ENCODE results near the gene CASP10.
A peak's percentile ranks its signal among the peaks of the same experiment; 100 is the strongest.
"Not testable (repeated sequence)": the region's sequence is repeated elsewhere in the genome, so short reads cannot be mapped to it uniquely, and the experiment has no call there.

CASP10 gene

DNA sequence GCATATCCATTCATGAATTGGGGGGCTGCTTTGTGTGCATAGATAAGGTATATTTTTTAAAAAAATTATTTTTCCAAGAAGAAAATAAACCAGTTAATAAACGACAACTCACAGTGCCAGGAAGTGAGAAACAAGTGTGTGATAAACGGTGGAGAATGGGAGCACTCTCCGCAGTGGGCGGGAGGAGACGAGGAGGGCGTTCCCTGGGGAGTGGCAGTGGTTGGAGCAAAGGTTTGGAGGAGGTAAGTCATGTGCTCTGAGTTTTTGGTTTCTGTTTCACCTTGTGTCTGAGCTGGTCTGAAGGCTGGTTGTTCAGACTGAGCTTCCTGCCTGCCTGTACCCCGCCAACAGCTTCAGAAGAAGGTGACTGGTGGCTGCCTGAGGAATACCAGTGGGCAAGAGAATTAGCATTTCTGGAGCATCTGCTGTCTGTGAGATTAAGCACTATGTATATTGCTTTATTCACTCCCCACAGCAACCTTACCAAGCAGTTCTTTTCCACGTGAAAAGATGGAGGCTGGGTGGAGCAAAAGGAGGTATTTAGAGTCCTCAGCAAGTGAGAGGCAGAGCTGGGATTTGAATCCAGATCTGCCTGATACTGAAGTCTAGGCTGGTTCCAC lies 50.4 kb downstream of the CASP10 start:
- DNase-seq (ENCODE audit: low read depth): peak; percentile 81

DNA sequence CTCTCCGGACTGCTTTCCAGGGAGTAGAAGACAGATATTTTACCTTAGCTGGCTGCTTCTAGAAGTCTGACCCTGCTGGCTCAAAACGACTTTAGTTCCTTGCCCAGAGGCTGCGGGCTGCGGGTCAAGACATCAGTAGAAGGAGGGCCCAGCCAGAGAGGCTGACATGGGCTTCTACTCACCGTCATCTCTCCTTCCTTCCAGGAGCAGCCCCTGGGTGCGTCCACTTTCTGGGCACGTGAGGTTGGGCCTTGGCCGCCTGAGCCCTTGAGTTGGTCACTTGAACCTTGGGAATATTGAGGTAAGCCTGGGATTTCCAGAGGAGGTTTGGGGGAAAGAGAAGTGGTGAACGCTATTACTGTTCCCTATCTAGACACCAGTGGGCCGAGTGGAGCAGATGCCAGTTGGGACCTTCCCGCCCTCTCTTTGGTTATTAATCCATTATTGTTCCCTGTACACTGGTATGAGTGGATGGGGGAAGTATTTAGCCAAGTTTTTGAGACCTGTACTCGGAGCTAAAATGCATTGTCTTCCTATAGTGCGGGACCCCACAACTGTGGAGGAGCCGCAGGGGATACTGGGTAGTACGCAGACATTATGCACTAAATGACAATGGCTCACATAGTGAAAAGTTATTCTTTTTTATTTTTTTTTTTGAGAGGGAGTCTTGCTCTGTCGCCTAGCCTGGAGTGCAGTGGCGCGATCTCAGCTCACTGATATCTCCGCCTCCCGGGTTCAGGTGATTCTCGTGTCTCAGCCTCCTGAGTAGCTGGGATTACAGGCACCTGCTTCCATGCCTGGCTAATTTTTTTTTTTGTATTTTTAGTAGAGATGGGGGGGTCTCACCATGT lies 51.1 kb downstream of the CASP10 start:
- no peak for DNase-seq (ENCODE audit: low read depth)

DNA sequence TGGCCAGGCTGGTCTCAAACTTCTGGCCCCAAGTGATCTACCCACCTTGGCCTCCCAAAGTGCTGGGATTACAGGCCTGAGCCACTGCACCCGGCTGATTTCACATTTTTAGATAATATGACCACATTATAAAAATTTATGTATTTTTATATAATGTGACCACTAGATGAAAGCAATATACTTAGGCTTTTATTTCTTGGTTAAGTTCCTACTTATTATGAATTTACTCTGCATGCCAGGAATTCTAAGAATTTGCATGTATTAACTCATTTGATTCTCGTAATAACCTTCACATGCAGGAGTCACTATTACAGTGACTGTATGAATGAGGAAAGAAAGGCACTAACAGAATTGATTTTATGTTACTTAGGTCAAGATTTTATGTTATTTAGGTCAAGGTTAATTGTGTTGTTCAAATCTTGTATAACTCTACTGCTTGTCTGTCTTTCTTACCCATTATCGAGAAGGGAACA lies 51.8 kb downstream of the CASP10 start:
- no peak for DNase-seq (ENCODE audit: low read depth)

DNA sequence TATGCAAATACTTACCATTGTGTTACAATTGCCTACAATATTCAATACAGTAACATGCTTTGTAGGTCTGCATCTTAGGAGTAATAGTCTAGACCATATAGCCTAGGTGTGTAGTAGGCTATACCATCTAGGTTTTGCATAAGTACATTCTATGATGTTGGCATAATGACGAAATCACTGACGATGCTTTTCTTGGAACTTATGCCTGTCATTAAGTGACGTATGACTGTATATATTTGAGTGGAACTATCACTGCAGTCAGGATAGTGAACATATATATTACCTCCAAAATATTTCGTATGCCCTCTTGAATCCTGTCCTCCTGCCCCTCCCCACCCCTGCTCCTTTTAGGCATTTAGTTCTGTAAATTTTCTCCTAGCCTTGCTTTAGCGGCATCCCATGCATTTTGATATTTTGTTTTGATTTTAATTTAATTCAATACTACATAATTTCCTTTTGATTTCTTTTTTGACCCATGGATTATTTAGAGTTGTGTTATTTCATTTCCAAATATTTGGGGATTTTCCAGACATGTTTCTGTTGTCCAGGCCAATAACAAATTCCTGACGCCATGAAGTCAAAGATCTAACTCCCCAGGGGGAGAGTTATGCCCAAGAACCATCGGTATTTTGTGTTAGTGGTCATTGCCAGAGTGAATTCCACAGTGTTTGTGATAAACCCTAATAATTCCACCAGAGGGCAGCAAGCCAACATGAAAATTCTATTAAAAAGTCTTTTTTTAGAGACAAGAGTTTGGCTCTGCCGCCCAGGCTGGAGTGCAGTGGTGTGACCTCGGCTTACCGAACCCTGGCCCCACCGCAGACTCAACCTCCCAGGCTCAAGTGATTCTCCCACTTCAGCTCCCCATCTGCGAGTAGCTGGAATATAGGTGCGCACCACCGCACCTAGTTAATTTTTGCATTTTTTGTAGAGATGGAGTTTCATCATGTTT lies 53.2 kb downstream of the CASP10 start:
- DNase-seq (ENCODE audit: low read depth): no peak

DNA sequence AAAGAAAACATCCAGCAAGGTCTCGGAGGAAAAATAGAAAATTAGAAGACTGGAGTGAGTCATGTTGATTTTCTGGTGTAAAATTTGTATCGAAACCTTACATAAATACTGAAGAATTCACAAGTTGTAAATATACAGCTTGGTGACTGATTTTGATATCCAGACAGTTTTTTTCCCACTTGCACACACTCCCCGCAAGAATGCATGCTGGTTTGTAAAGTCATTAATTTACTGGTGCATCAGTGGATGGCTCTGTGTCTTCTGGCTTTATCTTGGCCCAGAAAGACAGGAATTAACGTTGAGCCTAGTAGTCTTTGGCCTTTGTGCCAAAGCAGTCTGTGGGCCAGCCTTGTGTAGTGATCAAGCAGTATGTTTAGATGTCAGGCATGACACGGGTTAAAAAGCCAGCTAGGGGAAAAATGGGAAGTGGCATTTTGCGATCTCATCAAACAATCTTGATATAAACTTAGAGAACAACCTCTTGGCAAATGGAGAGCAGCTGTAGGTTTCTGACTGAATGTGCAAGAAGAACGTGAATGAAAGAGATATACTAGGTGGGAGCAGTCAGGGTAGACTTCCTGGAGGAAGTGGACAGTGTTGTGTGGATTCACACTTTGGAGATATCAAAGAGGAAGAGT lies 54.7 kb downstream of the CASP10 start:
- DNase-seq (ENCODE audit: low read depth): no peak

DNA sequence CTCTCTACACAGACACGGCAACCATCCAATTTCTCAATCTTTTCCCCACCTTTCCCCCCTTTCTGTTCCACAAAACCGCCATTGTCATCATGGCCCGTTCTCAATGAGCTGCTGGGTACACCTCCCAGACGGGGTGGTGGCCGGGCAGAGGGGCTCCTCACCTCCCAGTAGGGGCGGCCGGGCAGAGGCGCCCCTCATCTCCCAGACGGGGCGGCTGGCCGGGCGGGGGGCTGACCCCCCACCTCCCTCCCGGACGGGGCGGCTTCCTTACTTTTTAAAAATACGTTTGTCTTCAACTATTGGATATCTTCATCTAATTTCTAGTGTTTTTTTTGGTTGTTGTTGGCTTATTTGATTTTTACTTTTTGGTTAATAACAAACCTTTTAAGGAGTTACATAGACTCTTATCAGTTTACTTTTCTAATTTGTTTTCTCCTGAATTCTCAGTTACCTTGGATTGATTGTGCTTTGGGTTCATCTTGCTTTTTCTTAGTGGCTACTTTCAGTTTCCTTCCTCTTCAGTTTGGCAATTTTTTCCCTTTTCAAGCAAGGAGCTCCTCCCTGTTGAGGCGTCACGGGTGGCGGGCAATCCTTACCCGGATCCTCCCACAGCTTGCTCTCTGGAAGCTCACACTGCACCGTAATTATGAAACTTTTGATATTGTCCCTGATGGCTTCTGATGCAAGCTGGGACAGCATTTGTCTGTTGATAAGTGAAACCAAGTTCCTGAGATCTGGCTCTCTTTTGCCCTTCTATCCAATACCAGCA lies 56.4 kb downstream of the CASP10 start:
- not testable (repeated sequence) for DNase-seq (ENCODE audit: low read depth)

DNA sequence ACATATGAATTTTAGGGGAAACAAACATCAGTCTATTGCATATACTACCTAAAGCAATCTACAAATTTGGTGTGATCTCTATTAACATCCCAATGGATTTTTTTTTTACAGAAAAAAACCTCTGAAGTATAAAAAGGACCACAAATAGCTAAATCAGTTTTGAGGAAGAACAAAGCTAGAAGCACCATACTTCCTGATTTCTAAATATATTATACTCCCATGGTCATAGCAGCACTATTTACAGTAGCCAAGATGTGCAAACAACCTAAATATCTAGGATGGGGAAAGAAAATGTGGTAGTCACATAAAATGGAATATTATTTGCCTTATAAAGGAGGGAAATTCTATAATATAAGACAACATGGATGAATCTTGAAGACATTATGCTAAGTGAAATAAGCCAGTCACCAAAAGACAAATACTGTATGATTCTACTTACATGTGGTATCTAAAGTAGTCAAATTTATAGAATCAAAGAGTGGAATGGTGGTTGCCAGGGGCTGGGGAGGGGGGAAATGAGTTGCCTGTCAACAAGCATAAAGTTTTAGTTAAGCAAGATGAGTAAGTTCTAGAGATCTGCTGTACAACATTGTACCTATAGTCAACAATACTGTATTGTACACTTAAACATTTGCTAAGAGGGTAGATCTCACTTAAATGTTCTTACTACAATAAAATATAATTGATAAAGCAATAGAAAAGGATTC lies 59.8 kb downstream of the CASP10 start:
- DNase-seq (ENCODE audit: low read depth): no peak

DNA sequence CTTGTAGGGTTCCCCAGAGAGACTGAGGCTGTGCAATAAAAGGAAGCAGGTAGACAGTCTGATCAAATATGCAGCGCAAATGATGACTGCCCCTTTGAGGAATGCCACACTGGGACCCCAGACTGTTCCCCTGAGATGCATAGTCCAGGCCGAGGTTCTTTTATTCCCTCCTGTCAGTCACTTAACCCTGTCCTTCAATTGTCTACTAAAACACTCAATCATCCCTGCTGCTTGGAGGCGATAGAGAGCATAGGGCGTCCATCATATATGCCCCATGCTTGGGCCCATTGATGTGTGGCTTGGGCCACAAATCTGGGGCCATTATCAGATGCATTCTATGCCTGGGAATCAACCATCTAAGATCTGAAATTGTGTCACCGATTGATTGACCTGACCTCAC lies 61.9 kb downstream of the CASP10 start:
- DNase-seq (ENCODE audit: low read depth): no peak

DNA sequence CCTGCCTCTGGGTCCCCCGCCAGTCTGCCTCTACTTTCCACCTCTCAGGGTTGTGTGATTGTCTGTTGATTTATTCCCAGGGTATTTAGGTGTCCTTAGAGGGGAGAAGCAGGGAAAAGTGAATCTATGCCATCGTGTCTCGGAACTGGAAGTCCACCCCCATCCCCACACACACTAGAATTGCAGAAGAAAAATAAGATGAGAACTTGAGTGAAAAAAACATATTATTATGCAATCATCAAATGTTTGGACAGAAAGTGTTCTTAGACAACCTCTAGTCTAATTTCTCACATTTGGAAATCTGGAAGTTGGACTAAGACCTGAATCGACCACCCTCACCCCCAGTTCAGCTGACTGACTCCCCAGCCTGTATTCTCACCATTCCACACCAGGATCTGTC lies 63.3 kb downstream of the CASP10 start:
- no peak for DNase-seq (ENCODE audit: low read depth)

DNA sequence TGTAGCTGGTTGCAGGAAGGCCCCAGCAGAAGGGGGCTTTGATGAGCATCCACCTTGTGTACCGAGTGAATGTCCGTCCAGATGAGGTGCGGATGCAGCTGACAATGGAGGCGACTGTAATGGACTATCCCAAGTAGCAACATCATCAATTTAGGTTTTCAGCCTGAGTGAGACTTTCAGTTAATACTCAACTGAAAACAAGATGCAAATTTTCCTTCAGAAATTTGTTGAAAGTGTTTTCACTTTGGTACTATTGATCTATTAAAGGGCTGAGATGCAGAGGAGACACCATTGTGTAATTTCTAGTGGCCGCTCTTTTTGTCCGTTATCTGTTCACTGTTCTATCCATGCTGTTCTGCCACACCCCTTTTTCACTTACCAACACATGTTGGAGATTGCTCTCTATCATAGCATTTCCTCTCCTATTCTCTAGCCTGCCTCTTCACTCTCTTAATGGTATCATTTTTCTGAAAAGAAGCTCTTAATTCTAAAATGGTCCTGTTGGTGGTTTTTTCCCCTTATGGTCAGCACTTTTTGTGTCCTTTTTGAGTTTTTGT lies 65.4 kb downstream of the CASP10 start:
- DNase-seq (ENCODE audit: low read depth): no peak

DNA sequence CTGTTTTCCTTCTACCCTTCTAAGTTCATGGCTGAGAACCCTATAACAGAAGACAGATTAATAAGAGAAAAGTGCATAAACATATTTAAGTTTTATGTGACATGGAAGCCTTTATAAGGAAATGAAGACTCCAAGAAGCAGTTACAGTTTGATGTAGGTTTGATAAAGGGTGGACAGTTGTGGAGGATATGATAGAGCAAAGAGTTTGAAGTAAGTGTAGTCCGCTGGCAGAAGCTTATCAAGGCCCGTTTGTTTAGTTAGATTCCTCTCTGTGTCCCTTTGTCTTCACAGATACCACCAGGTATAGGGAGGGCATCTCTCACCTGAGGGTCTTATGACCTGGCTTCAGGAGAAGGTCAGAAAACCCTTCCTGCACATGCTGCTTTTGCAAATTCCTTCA lies 66.9 kb downstream of the CASP10 start:
- no peak for DNase-seq (ENCODE audit: low read depth)

DNA sequence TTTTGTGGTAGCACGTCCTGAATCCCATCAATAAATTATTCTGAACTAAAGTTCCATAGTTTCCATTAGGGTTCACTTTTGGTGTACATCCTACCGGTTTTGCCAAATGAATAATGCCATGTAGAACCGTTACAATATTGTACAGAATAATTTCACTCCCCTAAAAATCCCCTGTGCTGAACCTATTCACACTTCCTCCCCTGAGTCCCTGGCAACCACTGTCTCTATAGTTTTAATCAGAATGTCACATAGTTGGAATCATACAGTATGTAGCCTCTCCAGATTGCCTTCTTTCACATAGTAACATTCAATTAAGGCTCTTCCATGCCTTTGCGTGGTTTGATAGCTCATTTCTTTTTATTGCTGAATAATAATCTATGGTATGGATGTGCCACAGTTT lies 67.8 kb downstream of the CASP10 start:
- no peak for DNase-seq (ENCODE audit: low read depth)

DNA sequence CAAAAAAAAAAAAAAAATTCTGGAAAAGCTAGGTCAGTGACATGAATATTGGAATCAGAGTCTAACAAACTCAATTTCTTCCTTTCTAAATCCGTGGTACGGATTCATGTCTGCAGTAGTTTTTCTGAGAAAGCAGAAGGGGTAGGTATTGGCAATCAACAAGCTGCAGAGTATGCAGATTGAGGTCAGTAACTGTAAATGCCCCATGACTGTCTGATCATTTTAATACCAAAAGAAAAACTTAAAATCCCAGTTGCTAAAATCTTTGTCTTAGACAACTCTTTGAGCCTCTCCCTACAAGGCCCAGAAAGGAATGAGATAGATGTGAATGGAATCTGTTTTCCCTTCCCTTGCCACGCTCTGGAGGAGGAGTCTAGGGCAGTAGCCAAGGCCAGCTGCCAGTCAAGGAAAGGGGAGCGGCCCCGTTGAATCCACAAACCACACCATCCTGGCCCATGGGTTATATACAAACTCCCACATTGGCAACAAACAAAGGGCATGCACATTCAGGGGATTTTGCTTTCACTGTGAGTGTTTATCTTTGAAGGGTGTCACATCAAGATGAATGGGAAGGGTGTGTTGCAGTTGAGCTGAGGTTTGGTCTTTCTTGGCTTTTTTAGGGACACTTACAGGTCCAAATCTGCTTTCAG lies 71.3 kb downstream of the CASP10 start:
- DNase-seq (ENCODE audit: low read depth): no peak

DNA sequence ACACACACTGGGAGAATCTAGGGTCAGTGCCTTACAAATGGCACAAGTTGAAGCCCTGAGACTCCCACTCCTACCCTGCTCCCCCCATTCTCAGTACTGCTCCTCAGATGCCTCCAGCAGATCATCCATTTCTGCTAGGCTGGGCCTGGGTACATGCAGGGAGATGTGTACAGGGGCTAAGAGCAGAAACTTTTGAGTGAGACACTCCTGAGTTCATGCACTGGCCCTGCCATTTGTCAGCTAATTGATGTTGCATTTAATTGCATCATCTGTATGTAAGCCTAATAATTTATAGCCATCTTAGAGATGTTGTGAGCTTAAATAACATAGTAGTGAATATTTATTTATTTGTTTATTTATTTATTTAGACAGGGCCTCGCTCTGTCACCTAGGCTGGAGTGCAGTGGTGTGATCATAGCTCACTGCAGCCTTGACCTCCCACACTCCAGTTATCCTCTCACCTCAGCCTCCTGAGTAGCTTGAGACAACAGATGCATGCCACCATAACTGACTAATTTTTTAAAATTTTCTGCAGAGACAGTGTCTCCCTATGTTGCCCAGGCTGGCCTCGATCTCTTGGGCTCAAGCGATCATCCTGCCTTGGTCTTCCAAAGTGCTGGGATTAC lies 72.6 kb downstream of the CASP10 start:
- DNase-seq (ENCODE audit: low read depth): no peak

DNA sequence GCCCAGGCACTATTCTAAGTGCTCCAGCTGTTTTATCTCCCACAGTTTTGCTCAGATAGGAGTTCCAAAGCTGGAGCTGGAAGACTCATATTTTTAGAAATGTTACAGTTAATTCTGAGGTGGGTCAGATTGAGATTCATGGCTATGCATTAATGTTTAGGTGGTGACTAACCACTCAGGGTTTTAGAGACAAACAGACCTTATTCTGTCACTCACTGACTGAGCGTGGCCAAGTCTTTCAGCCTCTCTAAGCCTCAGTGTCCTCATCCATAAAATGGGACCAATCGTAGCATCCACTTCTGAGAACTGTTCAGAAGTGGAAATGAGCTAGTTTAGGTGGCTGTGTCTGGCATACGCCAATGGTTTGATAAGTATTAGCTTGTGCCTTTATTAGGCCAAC lies 73.1 kb downstream of the CASP10 start:
- no peak for DNase-seq (ENCODE audit: low read depth)

DNA sequence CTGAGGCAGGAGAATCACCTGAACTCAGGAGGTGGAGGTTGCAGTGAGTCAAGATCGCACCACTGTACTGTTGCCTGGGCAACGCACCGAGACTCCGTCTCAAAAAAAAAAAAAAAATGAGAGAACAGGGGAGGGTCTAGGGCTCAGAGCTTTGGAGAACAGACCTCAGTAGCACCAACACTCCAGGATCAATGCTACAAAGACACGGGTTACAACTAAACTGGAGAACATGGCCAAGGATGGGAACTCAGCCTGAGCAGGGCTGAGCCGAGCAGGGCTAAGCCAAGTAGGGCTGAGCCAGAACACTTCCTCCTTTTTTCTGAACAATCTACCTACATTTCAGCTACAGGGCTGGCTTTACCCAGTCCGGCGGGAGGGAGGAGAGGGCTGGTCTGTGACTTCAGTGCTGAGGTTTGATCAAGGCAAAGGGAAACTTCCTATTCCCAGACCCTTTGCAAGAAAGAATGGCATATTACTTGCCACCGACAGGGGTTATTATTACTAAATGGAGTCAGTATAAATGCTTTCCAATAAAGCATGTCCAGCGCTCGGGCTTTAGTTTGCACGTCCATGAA lies 74.5 kb downstream of the CASP10 start:
- peak; percentile 50 for DNase-seq (ENCODE audit: low read depth)

DNA sequence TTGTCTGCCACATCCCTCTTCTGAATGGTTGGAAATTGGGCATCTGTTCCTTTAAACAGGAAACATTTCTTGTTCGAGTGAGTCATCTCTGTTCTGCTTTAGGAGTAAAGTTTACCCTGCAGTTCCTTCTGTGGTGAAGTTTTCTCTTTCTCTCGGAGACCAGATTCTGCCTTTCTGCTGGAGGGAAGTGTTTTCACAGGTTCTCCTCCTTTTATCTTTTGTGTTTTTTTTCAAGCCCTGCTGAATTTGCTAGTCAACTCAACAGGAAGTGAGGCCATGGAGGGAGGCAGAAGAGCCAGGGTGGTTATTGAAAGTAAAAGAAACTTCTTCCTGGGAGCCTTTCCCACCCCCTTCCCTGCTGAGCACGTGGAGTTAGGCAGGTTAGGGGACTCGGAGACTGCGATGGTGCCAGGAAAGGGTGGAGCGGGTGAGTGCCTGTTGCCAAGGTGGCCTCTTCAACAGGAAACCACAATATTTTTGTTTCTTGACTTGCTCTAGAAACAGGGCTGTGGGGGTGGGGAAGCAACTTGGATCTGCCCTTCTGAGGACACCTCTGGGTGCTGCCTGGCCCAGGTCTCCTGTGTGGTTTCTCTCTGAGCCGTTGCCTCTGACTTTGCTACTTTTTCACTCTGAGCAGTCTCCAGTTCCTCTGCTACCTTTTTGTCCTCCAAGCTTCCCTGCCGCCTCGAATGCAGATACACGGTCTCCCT lies 75.2 kb downstream of the CASP10 start:
- DNase-seq (ENCODE audit: low read depth): peak; percentile 94

Measured in T-helper 22 cell (primary cell).